Gastrocnemius medialis (tissue), 4 donors: ENCODE data around the gene RAPSN.

Source experiments
- CTCF ChIP-seq, 5 experiments: fragments of 450-650 bp in 3 of 5; fragments of 200-600 bp in 2 of 5; sonication (generic) in 2 of 5; IDR thresholded peaks in 4 of 5; conservative IDR thresholded peaks in 1 of 5; 1 replicate in 4 of 5; 2 replicates in 1 of 5; pipeline ENCODE4 v1.5.1; 2016 to 2019; ENCODE audit warnings: antibody characterized with exemption in 5 of 5, mild to moderate bottlenecking in 3 of 5, moderate library complexity in 3 of 5
- POLR2A ChIP-seq, 2 donors: fragments of 450-650 bp; IDR thresholded peaks; one replicate each; pipeline ENCODE4 v1.6.1; 2017; ENCODE audit warnings: antibody characterized with exemption in 2 of 2, mild to moderate bottlenecking in 2 of 2, moderate library complexity in 2 of 2

DNA sequence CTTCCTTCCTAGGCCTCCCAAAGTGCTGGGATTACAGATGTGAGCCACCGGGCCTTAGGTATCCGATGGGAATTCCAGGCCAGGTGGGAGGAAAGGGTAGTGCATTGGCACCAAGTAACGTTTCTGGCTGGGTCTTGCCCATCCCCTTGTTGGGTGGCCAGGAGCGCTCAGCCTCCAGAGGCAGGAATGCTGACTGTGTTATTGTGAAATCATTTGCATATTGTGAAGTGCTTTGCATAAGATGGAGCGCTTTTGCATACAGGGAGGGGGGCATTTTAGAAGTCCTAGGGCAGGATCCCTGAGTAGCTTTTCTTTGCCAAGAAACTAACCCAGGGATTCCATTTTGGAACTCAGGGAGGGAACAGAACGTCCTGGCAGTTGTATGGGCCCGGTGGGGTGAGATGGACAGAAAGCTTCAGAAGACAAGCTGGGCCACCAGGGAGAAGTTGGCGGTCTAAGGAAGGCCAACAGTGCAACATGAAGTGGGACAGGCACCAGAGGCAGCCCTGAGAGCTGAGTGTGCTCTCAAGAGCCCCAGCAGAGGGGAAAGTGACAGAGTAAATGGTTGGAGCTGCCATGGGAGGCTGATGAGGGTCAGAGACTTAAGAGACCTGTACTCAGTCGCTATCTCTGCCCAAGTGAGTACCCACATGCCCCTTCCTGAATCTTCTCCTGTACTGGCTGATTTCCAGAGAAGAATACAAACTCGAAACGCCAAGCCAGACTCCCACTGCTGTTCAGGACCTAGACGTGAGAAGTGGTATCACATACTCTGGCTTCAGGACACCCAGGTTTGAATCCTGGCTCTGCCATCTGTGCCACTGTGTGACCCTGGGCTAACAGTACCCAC, 41.8 kb downstream of the RAPSN start:
- TF ChIP-seq CTCF (IDR thresholded peaks at IDR 0.05 in 4 of 5, conservative IDR thresholded peaks at IDR 0.05 in 1 of 5) (no peak), POLR2A (IDR thresholded peaks at IDR 0.05) (no peak)
